ENCODE results near the gene ANOS1.

GRCh38 chrX:8737883-8738282 lies 5.9 kb upstream of the ANOS1 start:
- TF ChIP-seq POLR2A (IDR thresholded peaks at IDR 0.05) (no peak), CTCF (IDR thresholded peaks at IDR 0.05) (no peak), POLR2AphosphoS5 (IDR thresholded peaks at IDR 0.05) (no peak)
